Measurements from ENCODE around the gene NBEAL2. TPM values are rescaled to one million over a fixed set of nuclear protein-coding genes. Genes with fewer than 3 reads are reported as not detected.

The NBEAL2 gene
- total RNA-seq, 1 donor = 4.3 TPM

DNA sequence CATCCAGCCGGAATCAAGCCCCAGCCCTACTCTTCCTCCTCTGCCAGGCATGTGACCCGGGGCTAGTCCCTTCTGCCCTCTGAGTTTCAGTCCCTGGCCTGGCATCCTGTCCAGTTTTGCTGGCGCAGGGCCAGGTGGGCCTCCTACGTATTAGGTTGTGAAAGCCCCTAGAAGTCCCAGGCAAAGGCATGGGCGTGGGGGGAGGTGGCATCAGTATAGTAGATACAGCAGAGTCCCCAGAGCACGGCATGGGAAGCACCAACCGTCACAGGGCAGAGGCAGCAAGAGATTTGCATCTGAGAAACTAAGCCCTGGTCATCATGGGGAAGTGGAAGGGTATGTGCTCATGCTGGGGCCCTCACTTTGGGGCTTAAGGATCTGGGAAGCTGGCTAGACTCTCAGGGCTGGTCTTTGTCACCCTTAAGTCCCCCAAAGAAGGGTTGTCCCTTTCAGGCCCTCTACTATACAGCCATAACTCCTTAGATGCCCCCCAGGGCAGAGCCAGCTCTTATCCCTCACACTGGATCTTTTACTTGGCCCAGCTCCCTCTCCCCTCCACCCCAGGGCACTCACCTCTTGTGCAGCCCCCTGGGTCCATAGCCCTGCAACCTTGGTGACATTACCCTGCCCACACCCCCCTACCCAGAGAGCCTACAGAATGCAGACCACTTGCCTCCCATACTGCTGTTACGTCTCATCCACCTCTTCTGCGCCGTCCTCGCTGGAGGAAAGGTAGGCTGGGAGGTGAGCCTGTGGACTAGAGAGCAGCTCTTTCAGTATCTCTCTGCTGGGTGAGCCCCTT is 11.3 kb downstream of the NBEAL2 start:
- no peak overlapping the region for H3K4me2 ChIP-seq (ENCODE audit: insufficient read depth, low read length)
- no peak overlapping the region for H3K27ac ChIP-seq (ENCODE audit: low read depth, low read length)
- H3K4me3 ChIP-seq (ENCODE audit: insufficient read depth, low read length) = no peak overlapping the region

DNA sequence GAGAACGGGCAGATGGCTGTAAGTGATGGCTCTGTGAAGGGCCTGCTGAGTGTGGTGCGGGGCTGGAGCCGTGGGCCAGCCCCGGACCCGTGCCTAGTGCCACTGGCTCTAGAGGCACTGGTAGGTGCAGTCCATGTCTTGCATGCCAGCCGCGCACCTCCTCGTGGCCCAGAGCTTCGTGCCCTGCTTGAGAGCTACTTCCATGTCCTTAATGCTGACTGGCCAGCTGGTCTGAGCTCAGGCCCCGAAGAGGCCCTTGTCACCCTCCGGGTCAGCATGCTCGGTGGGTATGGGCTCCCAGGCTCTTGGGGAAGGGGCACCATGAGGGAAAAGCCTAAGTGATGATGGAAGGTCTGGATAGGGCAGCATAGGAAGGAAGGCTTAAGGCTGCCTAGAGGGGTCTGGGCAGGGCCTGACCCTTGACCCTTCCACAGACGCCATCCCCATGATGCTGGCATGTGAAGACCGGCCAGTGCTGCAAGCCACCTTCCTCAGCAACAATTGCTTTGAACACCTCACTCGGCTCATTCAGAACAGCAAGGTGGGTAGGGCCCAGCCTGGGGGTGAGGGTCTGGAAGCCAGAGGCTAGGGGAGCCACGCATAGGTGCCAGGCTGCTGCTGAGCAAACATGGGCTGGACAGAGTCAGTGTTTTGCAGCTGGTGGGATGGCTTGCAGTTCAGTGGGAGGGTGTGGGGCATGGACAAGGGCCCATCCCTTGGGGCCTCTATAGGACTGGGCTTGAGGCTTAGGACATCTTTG is 12.1 kb downstream of the NBEAL2 start:
- TF ChIP-seq, protein P1, sequence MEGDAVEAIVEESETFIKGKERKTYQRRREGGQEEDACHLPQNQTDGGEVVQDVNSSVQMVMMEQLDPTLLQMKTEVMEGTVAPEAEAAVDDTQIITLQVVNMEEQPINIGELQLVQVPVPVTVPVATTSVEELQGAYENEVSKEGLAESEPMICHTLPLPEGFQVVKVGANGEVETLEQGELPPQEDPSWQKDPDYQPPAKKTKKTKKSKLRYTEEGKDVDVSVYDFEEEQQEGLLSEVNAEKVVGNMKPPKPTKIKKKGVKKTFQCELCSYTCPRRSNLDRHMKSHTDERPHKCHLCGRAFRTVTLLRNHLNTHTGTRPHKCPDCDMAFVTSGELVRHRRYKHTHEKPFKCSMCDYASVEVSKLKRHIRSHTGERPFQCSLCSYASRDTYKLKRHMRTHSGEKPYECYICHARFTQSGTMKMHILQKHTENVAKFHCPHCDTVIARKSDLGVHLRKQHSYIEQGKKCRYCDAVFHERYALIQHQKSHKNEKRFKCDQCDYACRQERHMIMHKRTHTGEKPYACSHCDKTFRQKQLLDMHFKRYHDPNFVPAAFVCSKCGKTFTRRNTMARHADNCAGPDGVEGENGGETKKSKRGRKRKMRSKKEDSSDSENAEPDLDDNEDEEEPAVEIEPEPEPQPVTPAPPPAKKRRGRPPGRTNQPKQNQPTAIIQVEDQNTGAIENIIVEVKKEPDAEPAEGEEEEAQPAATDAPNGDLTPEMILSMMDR (IDR thresholded peaks at IDR 0.05; ENCODE audit: extremely low read depth, low read depth, low read length) = no peak

More for the DNA sequence above, 11.3 kb downstream of the NBEAL2 start:
- Histone ChIP-seq H3K79me2 (ENCODE audit: insufficient read depth, low read length) (no peaks in the 10 kb centered on the region), H4K20me1 (ENCODE audit: insufficient read depth, low read length) (no peaks in the 10 kb centered on the region), H3K4me1 (ENCODE audit: insufficient read depth, low read length) (no peaks in the 10 kb centered on the region), H3K9me3 (ENCODE audit: low read depth, low read length) (no peaks in the 10 kb centered on the region), H3K27me3 (ENCODE audit: insufficient read depth, low read length) (no peaks in the 10 kb centered on the region), H3K36me3 (ENCODE audit: insufficient read depth, low read length) (no peaks in the 10 kb centered on the region), H2AFZ (ENCODE audit: low read length) (no peak overlapping the region)
- TF ChIP-seq, protein P1 (IDR thresholded peaks at IDR 0.05; ENCODE audit: extremely low read depth, low read depth, low read length) = no peak
- peak; percentile 65 for DNase-seq (ENCODE audit: insufficient read length, low spot score, missing footprints)

DNA sequence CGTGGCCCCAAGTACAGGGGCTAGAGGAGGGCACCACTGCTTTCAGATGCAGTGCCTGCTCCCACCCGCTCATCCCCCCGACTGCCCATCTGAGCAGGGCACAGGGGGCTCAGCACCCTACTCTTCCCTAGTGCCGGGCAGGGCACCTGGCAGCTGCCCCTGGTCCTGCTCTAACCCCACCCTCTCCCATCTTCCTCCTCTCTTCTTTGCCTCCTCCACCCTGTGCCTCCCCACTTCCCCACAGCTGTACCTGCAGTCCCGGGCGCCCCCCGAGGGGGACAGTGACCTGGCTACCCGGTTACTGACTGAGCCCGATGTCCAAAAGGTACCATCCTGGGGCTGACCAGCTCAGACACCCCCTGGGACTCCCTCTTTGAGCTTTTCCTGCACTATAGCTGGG is 12.8 kb downstream of the NBEAL2 start:
- Histone ChIP-seq H2AFZ (ENCODE audit: low read length) (no peak overlapping the region), H3K4me2 (ENCODE audit: insufficient read depth, low read length) (no peak overlapping the region), H4K20me1 (ENCODE audit: insufficient read depth, low read length) (no peaks in the 10 kb centered on the region), H3K36me3 (ENCODE audit: insufficient read depth, low read length) (no peaks in the 10 kb centered on the region), H3K4me3 (ENCODE audit: insufficient read depth, low read length) (no peak overlapping the region), H3K4me1 (ENCODE audit: insufficient read depth, low read length) (no peaks in the 10 kb centered on the region), H3K27me3 (ENCODE audit: insufficient read depth, low read length) (no peaks in the 10 kb centered on the region), H3K27ac (ENCODE audit: low read depth, low read length) (no peak overlapping the region), H3K9me3 (ENCODE audit: low read depth, low read length) (no peaks in the 10 kb centered on the region), H3K79me2 (ENCODE audit: insufficient read depth, low read length) (no peaks in the 10 kb centered on the region)
- TF ChIP-seq, protein P1 (IDR thresholded peaks at IDR 0.05; ENCODE audit: extremely low read depth, low read depth, low read length) = no peak
- DNase-seq (ENCODE audit: insufficient read length, low spot score, missing footprints) = no peak

More for the DNA sequence above, 12.1 kb downstream of the NBEAL2 start:
- no peak overlapping the region for H3K4me2 ChIP-seq (ENCODE audit: insufficient read depth, low read length)
- H4K20me1 ChIP-seq (ENCODE audit: insufficient read depth, low read length) = no peaks in the 10 kb centered on the region
- no peaks in the 10 kb centered on the region for H3K4me1 ChIP-seq (ENCODE audit: insufficient read depth, low read length)
- H3K27me3 ChIP-seq (ENCODE audit: insufficient read depth, low read length) = no peaks in the 10 kb centered on the region
- H2AFZ ChIP-seq (ENCODE audit: low read length) = no peak overlapping the region
- H3K27ac ChIP-seq (ENCODE audit: low read depth, low read length) = no peak overlapping the region
- H3K79me2 ChIP-seq (ENCODE audit: insufficient read depth, low read length) = no peaks in the 10 kb centered on the region
- no peaks in the 10 kb centered on the region for H3K36me3 ChIP-seq (ENCODE audit: insufficient read depth, low read length)
- DNase-seq (ENCODE audit: insufficient read length, low spot score, missing footprints) = peak; percentile 62
- no peak overlapping the region for H3K4me3 ChIP-seq (ENCODE audit: insufficient read depth, low read length)
- H3K9me3 ChIP-seq (ENCODE audit: low read depth, low read length) = no peaks in the 10 kb centered on the region

GRCh38 chr3:46993292-46993691 is 13.8 kb downstream of the NBEAL2 start:
- no peaks in the 10 kb centered on the region for H4K20me1 ChIP-seq (ENCODE audit: insufficient read depth, low read length)
- TF ChIP-seq, protein P1 (IDR thresholded peaks at IDR 0.05; ENCODE audit: extremely low read depth, low read depth, low read length) = no peak
- H3K9me3 ChIP-seq (ENCODE audit: low read depth, low read length) = no peaks in the 10 kb centered on the region
- no peaks in the 10 kb centered on the region for H3K4me1 ChIP-seq (ENCODE audit: insufficient read depth, low read length)
- H3K27me3 ChIP-seq (ENCODE audit: insufficient read depth, low read length) = no peaks in the 10 kb centered on the region
- H3K27ac ChIP-seq (ENCODE audit: low read depth, low read length) = no peak overlapping the region
- no peak overlapping the region for H3K4me3 ChIP-seq (ENCODE audit: insufficient read depth, low read length)
- H3K4me2 ChIP-seq (ENCODE audit: insufficient read depth, low read length) = no peak overlapping the region
- no peaks in the 10 kb centered on the region for H3K79me2 ChIP-seq (ENCODE audit: insufficient read depth, low read length)
- no peaks in the 10 kb centered on the region for H3K36me3 ChIP-seq (ENCODE audit: insufficient read depth, low read length)
- no peak overlapping the region for H2AFZ ChIP-seq (ENCODE audit: low read length)
- DNase-seq (ENCODE audit: insufficient read length, low spot score, missing footprints) = peak; percentile 79
